GM12801 (cell line): ENCODE data around the gene GIGYF2.

Source experiments
- CTCF ChIP-seq: IDR thresholded peaks from one replicate; pipeline ENCODE4 v1.5.1; 2011; ENCODE audit warnings: control low read depth; ENCODE audit not compliant: insufficient read length; ENCODE audit errors: extremely low read depth

Gene GIGYF2

DNA sequence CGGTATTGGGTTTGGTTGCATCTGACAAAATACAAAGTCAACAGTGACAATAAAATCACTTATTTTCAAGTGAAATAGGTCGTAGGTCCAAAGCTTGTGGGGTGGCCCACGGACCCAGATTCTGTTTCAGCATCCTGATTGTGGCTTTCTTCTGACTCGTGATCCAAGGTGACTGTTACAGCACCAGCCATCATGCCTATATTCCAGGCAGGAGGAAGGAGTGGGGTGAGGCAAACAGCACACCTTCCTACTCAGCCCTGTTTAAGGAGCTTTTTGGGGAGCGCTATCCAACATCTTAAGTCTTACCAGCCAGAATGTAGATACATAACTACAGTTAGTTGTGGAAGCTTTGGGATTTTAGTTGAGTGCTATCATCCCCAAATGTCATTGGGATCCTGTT lies 164.2 kb downstream of the GIGYF2 start:
- TF ChIP-seq CTCF = no peak

- TF ChIP-seq CTCF = no peak
These were observed 166.9 kb downstream of the GIGYF2 start for GRCh38 chr2:232863996-232864395.

DNA sequence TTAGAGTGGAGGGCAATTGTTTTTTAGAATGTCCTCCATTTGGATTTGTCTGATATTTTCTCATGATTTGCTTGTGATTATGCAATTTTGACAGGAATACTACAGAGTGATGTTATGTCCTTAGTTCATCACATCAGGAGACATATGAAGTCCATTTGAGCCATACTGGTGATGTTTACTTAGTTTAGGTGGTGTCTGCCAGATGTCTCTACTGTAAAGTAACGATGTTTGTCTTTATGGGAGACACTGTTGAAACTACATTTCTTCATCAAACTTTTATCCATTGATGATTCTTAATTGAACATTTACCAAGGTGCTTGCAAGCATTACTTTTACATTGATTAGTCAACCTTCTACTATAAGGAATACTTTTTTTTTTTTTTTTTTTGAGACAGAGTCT lies 168.0 kb downstream of the GIGYF2 start:
- TF ChIP-seq CTCF = no peak

GRCh38 chr2:232866104-232866503 lies 169.0 kb downstream of the GIGYF2 start:
- TF ChIP-seq CTCF = no peak

DNA sequence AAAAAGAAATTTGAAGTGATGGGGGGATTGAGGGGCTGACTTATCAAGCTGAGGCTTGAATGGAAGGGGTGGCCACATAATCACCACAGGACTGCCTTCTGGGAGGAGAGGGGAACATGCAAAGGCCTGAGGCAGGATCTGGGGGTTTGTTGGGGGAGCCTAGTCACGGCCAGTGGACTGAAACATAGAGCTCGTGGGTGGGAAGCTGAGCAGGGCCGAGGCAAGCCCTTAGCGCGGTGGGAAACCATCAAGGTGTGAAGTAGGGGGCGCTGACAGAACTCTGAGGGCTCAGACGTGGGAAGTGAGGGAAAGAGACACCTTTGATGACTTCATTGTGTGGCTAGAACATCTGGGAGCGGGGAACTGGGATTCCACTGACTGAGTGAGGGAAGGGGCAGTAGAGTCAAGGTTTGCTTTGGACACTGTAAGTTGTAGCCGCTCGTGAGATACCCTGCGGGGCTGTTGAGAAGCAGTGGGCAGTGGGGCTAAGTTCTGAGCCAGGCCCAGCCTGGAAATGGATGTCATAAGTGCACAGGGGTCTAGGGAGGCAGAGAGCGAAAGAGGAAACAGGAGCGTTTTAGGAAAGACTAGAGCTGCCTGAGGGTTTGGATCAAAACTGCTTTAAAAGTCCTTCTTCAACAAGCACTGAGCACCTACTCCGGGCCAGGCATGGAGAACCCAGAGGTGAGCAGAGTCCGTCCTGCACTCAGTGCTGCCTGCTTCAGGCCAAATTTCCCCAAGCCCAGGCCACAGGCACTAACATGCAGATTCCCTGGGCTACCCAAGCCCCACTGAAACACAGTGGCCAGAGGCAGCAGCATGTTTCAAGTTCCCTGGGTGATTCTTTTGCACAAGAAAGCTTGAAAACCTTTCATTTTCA lies 172.2 kb downstream of the GIGYF2 start:
- no peak for TF ChIP-seq CTCF

DNA sequence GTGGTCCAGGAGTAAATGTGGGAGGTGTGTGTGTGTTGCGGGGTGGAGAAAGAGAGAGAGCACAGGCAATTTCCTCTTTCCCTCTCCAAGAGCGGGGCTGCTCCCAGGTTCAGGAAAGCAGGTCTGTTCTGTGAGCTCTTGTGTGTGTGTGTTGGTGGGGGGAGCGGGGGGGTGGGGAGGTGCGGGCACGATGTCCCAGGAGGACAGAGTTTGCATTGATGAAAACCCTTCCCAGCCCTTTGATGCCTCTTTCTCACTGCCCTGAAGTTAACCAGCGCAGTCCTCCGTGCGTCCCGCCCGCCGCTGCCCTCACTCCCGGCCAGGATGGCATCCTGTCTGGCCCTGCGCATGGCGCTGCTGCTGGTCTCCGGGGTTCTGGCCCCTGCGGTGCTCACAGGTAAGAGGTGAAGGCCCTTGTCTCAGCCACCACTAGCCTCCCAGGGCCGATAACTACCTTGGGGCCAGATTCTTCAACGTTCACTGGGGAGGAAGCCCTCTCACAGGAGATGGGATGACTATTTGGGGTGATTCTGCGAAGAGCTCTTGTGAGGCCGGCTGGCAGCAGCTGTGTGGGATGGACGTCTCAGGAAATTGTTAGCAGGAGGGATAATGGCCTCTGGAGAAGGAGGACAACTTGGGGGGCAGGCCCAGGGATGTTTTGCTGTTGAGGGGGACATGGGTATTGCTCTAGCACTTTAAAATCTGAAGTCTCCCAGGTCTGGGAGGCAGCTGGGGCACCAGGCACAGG lies 173.1 kb downstream of the GIGYF2 start, which contains the start of gene SNORC:
Gene SNORC (plus strand): TSS at position 247 of the 748 bp plus-strand sequence. CDS start 78 bp downstream, at position 325.
- TF ChIP-seq CTCF = no peak

- no peak for TF ChIP-seq CTCF
These were observed 173.7 kb downstream of the GIGYF2 start for GRCh38 chr2:232870766-232871371.
